Measurements from ENCODE around the gene FSIP1. TPM values are rescaled to one million over a fixed set of nuclear protein-coding genes. Genes with fewer than 3 reads are reported as not detected.

Gene FSIP1
- total RNA-seq, 1 experiment from 2014 or later: 3.2 TPM

- POLR2A ChIA-PET: no interaction called here
- BruUV-seq (replicated peaks): no TSS peak
- peaks cover 18% of the 10 kb centered on the region for H3K4me1 Mint-ChIP-seq (ENCODE audit: insufficient read depth, unreplicated experiment)
- intact Hi-C loops (cut with micrococcal nuclease): no loop called here
- H3K4me3 Mint-ChIP-seq (ENCODE audit: unreplicated experiment): no peak overlapping the region
- H3K36me3 Mint-ChIP-seq (ENCODE audit: insufficient read depth, unreplicated experiment): no peaks in the 10 kb centered on the region
- CTCF ChIA-PET: no interaction called here
- TF ChIP-seq CTCF (IDR thresholded peaks at IDR 0.05; ENCODE audit: unreplicated experiment): no peak
- no peaks in the 10 kb centered on the region for H3K27me3 Mint-ChIP-seq (ENCODE audit: insufficient read depth, unreplicated experiment)
- no peak overlapping the region for H3K27ac Mint-ChIP-seq (ENCODE audit: low read depth, unreplicated experiment)
- H3K9me3 Mint-ChIP-seq (ENCODE audit: unreplicated experiment): no peaks in the 10 kb centered on the region
- no peak for DNase-seq (ENCODE audit: unreplicated experiment)
Measured at GRCh38 chr15:39661776-39662175, 120.9 kb downstream of the FSIP1 start.

- Mint-ChIP-seq H3K4me3 (ENCODE audit: unreplicated experiment) (no peak overlapping the region), H3K36me3 (ENCODE audit: insufficient read depth, unreplicated experiment) (no peaks in the 10 kb centered on the region), H3K27me3 (ENCODE audit: insufficient read depth, unreplicated experiment) (no peaks in the 10 kb centered on the region), H3K9me3 (ENCODE audit: unreplicated experiment) (no peaks in the 10 kb centered on the region), H3K4me1 (ENCODE audit: insufficient read depth, unreplicated experiment) (peaks cover 18% of the 10 kb centered on the region), H3K27ac (ENCODE audit: low read depth, unreplicated experiment) (no peak overlapping the region)
- ChIA-PET POLR2A (interaction anchor here (0.7 to 1.2 kb wide), 2 partner anchors 9 to 28 kb away, joined by 3 read pairs; no protein-coding TSS in a partner anchor), CTCF (interaction anchor here (1.1 to 1.5 kb wide), 2 partner anchors 9 to 98 kb away, joined by 5 read pairs; no protein-coding TSS in a partner anchor)
- no peak for DNase-seq (ENCODE audit: unreplicated experiment)
- no TSS peak for BruUV-seq (replicated peaks)
- intact Hi-C loops (cut with micrococcal nuclease): no loop called here
- no peak for TF ChIP-seq CTCF (IDR thresholded peaks at IDR 0.05; ENCODE audit: unreplicated experiment)
Measured at GRCh38 chr15:39658740-39659139, 123.9 kb downstream of the FSIP1 start.

- H3K27ac Mint-ChIP-seq (ENCODE audit: low read depth, unreplicated experiment): no peak overlapping the region
- TF ChIP-seq CTCF (IDR thresholded peaks at IDR 0.05; ENCODE audit: unreplicated experiment): no peak
- H3K27me3 Mint-ChIP-seq (ENCODE audit: insufficient read depth, unreplicated experiment): no peaks in the 10 kb centered on the region
- H3K36me3 Mint-ChIP-seq (ENCODE audit: insufficient read depth, unreplicated experiment): no peaks in the 10 kb centered on the region
- intact Hi-C loops (cut with micrococcal nuclease): no loop called here
- H3K4me3 Mint-ChIP-seq (ENCODE audit: unreplicated experiment): no peak overlapping the region
- DNase-seq (ENCODE audit: unreplicated experiment): peak; percentile 28
- H3K9me3 Mint-ChIP-seq (ENCODE audit: unreplicated experiment): no peaks in the 10 kb centered on the region
- ChIA-PET POLR2A (interaction anchor here (1.2 kb wide), 1 partner anchor 29 kb away, joined by 3 read pairs; no protein-coding TSS in a partner anchor), CTCF (interaction anchor here (0.7 to 1.5 kb wide), 4 partner anchors 8 to 260 kb away, joined by 3 to 5 read pairs (median 5); no protein-coding TSS in a partner anchor)
- BruUV-seq (replicated peaks): no TSS peak
- H3K4me1 Mint-ChIP-seq (ENCODE audit: insufficient read depth, unreplicated experiment): peaks cover 12% of the 10 kb centered on the region
Measured at GRCh38 chr15:39657668-39658067, 125.0 kb downstream of the FSIP1 start.

- no TSS peak for BruUV-seq (replicated peaks)
- Mint-ChIP-seq H3K4me3 (ENCODE audit: unreplicated experiment) (no peak overlapping the region), H3K4me1 (ENCODE audit: insufficient read depth, unreplicated experiment) (peaks cover 12% of the 10 kb centered on the region), H3K36me3 (ENCODE audit: insufficient read depth, unreplicated experiment) (no peaks in the 10 kb centered on the region), H3K27me3 (ENCODE audit: insufficient read depth, unreplicated experiment) (no peaks in the 10 kb centered on the region), H3K9me3 (ENCODE audit: unreplicated experiment) (no peaks in the 10 kb centered on the region), H3K27ac (ENCODE audit: low read depth, unreplicated experiment) (no peak overlapping the region)
- ChIA-PET POLR2A (no interaction called here), CTCF (no interaction called here)
- intact Hi-C loops (cut with micrococcal nuclease): no loop called here
- DNase-seq (ENCODE audit: unreplicated experiment): no peak
- no peak for TF ChIP-seq CTCF (IDR thresholded peaks at IDR 0.05; ENCODE audit: unreplicated experiment)
Measured at GRCh38 chr15:39657181-39657580, 125.5 kb downstream of the FSIP1 start.
